ENCODE measurements around the gene UTP14A.

- no peak for TF ChIP-seq CTCF (IDR thresholded peaks at IDR 0.05; ENCODE audit: low read length)
- no peak for TF ChIP-seq EZH2 (optimal IDR thresholded peaks at IDR 0.05; ENCODE audit: low read depth, low read length)
- no peak for TF ChIP-seq EZH2phosphoT487 (IDR thresholded peaks at IDR 0.05; ENCODE audit: low read length)
Measured at GRCh38 chrX:129957241-129958082, 51.5 kb downstream of the UTP14A start.

Measured in MM.1S (cell line).